Muscle of arm (tissue), 12 donors: ENCODE results near the gene RECK. TPM values are rescaled to one million over a fixed set of nuclear protein-coding genes. Genes with fewer than 3 reads are reported as not detected.
"Not testable (repeated sequence)": the region's sequence is repeated elsewhere in the genome, so short reads cannot be mapped to it uniquely, and the experiment has no call there.

Source experiments
- DNase-seq: peaks from one replicate; pipeline ENCODE4 v3.0.0-alpha.2; 2013
- polyA plus RNA-seq, 12 donors: library from polyadenylated mRNA; unstranded; fragments of 120-200 nt; gene quantifications; one replicate each; pipeline ENCODE4 v1.2.1, GENCODE V29; 2013; ENCODE audit not compliant: insufficient read length in 12 of 12

RECK gene
- polyA plus RNA-seq, 12 donors, result 21.7 to 62.1 (median 29.2) TPM; not detected in 1

DNA sequence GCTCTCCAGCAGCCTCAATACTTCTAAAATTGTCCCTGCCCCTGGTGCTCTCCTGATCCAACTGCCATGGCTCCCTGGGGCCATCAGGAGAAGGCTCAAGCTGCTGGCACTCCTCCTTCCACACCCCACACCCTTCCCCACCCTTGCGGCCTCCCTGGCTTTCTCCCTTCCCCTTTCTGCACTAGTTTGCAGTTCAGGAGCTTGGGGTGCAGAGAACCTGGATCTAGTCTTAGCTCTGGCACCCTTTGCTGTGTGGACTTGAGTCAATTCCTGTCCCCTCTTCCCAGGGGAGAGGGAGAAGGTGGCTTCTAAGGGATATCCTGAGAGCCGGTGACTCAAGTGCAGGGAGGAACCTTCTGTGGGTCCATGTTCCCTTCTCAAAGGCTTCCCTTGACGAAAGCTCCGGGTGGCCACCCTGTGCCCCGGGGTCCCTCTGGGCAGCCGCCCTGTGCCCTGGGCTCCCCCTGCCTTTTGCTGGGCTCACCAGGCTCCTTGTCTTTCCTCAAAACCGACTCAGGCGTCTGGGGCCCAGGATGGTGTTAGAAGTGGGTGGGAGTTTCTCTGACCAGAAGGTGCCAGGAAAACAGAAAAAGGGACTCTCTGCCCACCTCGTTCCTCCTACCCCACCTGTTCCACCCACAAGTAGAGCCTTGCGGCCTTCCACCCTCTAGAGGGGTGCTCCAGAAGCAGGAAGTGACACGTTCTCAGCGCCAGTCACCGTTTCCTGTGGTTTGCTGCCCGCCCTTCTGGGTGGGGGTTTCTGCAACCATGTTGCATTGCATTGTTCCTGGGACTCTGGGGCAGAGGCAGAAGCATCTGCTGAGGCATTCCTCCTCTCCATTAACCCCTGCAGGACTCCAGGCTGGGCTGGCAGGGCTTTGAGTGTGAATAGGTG is 114.8 kb downstream of the RECK start:
- no peak for DNase-seq

DNA sequence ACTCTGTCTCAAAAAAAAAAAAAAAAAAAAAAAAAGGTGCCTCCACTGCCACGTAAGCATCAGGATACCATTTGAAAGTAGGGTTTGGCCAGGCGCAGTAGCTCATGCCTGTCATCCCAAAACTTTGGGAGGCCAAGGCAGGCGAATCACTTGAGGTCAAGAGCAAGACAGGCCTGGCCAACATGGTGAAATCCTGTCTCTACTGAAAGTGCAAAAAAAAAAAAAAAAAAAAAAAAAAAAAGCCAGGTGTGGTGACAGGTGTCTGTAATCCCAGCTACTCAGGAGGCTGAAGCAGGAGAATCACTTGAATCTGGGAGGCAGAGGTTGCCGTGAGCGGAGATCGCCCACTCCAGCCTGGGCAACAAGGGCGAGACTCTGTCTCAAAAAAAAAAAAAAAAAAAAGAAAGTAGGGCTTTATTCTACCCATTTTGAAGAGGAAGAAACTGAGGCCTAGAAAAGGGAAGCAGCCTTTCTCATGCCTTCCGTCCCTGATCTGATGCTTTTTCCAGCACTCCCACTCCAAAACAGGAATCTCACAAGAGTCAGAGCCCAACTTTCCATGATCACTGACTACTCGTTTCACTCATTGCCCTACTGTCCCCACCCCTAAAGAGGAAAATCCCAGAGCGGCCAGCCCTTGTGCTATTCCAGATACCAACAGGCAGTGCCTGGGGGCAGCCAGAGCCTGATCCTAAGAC is 116.2 kb downstream of the RECK start:
- DNase-seq, result no peak

DNA sequence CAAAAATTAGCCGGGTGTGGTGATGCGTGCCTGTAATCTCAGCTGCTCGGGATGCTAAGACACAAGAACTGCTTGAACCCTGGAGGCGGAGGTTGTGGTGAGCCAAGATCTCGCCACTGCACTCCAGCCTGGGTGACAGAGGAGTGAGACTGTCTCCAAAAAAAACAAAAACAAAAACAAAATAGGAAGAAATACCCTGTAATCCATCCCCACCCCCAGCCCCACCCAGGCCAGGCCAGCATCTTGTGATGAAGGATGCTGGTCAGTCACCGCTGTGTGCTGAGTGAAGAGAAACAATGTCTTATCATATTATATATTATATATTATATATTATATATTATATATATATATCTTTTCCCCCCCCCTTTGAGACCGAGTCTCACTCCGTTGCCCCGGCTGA is 117.0 kb downstream of the RECK start:
- no peak for DNase-seq

DNA sequence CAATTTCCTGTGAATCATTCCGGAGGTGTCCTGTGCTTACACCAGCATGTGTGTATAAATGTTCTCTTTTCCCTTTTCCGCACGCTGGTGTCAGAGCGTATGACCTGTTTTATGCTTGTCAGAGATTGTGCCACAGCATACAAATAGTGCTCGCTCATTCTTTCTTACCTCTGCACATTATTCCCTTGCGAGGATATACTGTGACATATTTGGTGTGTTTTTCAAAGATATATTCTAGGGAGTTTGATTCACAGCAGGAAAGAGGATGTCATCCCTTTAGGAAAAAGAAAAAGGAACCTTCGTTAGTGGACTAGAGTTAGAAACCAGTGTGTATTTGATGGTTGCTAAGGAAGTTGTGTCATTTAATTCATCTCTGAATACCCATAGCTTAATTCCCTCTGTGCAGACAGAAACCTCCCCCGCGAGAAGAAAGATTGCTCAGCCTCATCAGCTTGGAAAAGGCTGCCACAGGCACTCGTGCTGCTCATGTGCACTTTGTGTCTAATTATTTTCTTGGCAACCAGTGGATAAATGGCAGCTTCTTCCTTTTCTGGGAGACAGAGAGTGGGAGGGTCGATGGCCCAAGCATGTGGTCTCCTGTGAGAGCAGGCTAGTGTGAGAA is 117.7 kb downstream of the RECK start:
- peak; percentile 70 for DNase-seq

DNA sequence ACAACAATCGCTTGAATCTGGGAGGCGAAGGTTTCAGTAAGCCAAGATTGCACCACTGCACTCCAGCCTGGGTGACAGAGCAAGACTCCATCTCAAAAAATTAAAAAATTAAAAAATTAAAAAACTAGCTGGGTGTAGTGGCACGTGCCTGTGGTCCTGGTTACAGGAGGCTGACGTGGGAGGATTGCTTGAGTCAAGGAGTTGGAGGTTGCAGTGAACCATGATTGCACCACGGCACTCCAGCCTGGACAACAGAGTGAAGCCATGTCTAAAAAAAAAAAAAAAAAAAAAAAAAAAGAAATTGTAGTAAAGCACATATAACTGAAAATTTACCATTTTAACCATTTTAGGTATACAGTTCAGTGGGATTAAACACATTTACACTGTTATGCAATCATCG is 119.4 kb downstream of the RECK start:
- DNase-seq, result no peak

DNA sequence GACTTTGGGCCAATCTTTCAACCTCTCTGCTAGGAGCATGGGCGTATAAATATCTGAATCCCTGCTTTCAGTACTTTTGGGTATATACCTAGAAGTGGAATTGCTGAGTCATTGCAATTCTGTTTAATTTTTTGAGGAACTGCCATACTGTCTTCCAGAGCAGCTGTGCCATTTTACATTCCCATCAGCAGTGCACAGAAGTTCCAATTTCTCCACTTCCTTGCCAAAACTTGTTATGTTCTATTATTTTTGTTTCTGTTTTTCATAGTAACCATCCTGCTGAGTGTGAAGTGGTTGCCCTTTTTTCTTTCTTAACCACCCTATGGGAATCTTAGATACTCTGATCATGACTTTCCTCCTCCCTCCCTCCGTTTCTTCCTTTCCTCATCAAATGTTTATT is 121.4 kb downstream of the RECK start:
- DNase-seq, result no peak

DNA sequence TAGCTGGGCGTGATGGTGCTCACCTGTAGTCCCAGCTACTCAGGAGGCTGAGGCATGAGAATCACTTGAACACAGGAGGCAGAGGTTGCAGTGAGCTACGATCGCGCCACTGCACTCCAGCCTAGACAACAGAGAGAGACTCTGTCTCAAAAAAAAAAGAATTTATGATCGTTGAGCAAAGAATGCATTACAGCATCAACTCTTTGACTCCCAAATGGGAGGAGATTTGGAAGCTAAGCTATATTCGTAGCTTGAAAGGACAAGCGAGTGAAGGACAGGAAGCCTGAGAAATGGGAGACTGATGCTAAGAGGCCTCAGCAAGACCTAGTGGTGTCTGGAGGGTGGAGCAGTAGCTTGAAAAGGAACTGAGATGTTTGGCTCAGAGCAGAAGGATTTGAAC is 122.2 kb downstream of the RECK start:
- DNase-seq, result peak; percentile 87

DNA sequence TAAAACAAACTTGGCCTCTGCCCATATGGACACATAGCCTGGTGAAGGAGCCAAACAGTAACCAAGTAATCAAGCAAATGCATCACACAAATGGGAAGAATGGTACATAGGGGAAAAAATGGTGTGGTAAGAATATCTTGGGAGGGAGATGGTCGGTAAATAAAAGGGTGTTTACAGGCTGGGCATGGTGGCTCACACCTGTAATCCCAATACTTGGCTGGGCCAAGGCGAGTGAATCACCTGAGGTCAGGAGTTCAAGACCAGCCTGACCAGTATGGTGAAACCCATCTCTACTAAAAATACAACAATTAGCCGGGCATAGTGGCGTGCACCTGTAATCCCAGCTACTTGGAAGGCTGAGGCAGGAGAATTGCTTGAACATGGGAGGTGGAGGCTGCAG is 122.8 kb downstream of the RECK start:
- not testable (repeated sequence) for DNase-seq

DNA sequence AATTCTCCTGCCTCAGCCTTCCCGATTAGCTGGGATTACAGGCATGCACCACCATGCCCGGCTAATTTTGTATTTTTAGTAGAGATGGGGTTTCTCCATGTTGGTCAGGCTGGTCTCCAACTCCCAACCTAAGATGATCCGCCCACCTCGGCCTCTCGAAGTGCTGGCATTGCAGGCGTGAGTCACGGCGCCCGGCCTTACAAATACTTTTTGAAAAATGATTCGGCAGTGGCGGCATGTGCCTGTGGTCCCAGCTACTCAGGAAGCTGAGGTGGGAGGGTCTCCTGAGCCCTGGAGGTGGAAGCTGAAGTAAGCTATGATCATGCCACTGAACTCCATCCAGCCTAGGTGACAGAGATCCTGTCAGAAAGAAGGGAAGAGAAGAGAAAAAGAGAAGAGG is 123.4 kb downstream of the RECK start:
- DNase-seq, result not testable (repeated sequence)

DNA sequence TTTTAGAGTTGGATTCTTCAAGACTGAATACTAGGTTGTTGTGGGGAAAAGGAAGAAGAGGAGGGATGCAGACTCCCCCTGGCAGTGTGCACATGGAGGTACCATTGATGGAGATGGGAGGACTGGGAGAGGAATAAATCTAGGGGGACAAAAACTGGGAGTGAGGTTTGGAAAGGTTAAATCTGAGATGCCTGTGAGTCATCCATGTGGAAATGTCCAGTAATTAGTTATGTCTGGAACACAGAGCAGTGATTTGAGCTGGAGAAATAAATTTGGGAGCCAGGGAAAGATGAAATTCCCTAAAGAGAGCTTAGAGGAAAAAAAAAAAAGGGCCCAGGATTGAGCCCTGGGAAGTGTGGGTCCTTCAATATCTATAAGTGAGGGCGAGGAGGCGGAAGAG is 124.5 kb downstream of the RECK start:
- no peak for DNase-seq

DNA sequence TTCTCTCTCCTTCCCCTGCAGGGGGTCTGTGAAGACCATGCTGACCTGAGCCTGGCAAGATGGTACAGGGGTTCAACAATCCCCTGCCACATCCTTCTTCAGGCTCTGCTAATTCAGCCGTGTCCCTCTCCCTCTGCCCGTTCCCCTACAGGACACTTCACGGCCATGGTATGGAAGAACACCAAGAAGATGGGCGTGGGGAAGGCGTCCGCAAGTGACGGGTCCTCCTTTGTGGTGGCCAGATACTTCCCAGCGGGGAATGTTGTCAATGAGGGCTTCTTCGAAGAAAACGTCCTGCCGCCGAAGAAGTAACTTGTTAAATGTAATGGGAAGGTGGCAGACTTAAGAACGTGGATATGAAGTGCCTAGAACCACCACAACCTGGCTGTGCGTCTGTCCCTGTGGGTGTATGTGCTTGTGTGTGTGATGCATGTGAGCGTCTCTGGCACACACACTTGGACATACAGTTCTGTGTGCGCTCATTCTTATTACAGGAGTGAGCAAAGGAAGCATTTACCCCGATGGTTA is 125.6 kb downstream of the RECK start:
- no peak for DNase-seq

DNA sequence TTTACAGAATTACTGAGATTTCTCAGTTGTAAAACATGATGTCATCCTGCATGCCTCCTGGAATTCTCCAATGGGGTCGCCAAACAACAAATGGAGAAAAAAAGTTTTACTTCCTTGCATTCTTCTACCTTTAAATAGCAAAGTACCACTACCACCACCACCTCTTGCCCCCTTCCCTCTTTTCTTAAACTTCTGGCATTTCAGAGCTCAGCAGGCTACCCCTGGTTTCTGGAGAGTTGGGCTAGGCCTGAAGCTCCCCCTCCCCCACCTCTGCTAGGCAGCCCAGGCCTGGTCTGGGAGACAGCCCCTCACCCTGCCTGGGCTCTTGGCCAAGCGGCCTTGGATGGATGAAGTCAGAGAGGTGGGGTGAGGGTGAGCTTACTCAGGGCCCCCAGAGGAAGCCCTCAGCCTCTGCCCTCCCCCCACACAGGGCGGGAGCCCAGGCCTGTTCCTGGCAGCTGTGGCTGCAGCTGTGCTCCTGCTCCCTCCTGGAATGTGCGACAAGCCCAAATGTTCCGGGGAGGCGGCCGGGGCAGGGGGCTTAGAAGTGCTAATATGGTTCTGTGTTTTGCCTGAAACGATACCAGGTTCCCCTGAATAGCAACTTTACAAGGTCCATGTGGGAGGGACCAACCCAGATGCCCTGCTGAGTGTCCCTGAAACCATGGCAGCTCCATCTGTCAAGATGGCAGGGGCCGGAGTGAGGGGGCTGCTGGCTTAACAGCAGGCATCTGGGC is 126.5 kb downstream of the RECK start:
- DNase-seq, result peak; percentile 94

DNA sequence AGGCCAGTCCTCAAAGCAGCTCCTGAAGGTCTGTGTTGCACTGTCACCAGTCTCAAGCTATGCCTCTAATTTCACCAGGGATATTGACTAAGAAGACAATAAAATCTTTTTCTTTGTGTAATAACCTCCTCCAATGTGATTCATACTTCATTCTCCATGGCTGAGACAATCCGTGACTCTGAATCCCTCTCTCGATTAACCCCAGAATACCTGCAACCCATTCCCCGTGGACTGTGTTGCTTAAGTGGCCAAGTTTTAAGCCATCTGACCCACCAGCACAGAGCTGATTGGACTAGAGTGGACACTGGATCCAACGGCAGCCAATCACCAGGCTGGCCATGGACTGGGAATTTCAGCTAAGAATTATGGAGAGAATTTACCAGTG is 127.1 kb downstream of the RECK start:
- no peak for DNase-seq

DNA sequence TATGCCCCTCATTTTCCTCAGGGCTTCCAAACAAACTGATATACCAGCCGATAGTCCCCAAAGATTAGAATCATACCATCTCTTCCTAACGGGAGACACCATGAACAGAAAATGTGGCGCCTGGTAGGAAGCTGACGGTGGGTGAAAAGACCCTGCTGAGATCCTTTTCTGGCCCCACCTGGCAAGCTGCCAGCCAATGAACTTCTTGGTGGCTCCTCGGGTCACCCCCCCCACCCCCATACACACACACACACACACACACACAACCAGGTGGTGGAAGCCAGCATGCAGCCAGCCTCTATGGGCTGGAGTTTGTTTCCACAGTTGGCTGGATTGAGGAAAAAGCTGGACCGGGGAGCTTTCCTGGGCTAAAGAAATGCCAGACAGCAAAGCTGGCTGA is 127.7 kb downstream of the RECK start:
- no peak for DNase-seq

DNA sequence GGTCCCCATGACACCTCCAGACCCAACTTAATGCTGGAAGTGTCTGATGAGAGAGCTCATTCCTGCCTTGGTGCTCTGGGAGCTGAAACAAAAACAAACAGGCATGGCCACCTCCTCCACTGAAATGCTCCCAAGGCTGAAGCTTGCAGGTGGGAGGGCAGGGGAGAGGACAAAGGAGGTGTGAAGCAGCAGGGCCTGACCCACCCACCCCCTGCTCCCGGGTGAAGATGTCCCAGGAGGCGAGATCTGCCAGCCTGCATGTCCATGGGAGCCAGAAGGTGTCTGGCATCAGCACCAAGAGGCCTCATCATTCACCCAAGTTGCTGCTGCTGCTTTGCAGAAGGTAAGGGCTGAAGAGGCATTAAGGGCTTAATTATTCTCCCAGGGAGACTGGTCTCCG is 128.3 kb downstream of the RECK start:
- no peak for DNase-seq

DNA sequence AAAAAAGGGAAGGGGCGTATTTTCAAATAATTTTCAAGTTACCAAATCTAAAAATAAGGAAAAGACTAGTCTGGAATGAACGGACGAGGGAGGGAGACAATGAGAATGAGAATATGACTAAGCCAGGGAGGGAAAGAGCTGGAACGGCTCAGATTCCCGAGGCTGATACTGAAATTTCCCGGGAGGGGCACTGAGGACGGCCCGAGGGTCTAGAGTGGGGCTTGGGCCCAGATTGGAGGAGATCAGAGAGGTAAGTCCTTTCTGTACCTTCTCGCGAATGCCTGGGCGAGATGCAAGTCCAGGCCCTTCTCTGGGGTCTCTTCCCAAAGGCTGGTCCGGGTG is 129.1 kb downstream of the RECK start:
- peak; percentile 69 for DNase-seq

DNA sequence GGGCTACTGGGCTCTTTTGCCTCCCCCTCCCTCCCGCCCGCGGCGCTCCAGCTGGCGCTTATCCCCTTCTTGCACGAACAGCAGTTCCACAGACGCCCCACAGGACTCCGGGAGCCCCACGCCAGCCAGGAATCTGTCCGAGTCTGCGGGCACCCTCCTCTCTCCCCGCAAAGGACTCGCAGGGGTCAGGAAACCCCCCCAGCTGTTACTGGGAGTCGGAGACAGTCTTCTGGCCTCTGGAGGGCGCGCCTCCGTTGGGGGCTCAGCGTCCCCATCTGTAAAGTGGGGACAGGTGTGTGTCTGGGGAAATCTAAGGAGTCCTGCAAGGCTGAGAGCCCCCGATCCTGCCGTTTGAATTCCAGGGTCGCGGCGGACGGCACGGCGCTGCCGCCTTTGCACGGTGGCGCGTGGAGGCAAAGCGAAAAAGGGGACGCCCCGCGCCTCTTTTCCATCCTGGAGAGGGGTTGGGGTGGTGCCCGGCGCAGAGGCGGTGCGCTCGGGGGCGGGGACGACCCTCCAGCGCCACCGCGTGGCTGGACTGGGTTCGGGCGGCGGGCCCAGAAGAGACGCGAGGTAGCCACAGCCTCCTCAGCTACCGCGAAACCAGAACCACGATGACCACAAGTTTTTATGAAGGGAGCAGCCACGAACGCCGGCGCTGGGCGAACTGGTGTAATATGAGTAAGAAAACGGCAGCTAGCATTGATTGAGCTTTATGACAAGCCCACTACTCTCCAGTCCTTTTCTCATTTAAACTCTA is 129.6 kb downstream of the RECK start:
- peak; percentile 91 for DNase-seq

DNA sequence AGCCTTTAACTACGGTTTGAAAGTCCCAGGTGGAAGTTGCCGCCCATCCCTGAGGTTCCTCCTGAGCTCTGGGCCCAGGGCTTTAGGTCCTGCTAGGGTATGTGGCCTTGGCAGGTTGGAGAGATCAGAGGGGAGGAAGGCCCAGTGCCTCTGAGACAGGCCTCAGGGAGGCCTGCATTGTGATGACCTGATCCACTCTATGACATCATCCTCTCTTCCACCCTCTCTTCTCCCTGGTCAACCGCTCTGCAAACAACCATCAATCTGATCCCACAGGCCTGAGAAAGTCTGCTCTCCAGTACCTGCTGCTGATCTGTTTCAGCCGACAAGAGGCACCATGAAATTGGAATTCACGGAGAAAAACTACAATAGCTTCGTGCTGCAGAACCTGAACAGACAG is 132.5 kb downstream of the RECK start, which contains the start of gene CCIN:
Gene CCIN (plus strand): TSS at position 223 of the 400 bp plus-strand sequence. CDS start 115 bp downstream, at position 338.
- no peak for DNase-seq

DNA sequence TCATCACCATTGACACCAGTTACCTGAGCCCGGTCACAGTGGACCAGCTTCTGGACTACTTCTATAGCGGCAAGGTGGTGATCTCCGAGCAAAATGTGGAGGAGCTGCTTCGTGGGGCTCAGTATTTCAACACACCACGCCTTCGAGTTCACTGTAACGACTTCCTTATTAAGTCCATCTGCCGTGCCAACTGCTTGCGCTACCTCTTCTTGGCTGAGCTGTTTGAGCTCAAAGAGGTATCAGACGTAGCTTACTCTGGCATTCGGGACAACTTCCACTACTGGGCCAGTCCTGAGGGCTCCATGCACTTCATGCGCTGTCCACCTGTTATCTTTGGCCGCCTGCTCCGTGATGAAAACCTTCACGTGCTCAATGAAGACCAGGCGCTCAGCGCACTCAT is 133.0 kb downstream of the RECK start:
- DNase-seq, result no peak

DNA sequence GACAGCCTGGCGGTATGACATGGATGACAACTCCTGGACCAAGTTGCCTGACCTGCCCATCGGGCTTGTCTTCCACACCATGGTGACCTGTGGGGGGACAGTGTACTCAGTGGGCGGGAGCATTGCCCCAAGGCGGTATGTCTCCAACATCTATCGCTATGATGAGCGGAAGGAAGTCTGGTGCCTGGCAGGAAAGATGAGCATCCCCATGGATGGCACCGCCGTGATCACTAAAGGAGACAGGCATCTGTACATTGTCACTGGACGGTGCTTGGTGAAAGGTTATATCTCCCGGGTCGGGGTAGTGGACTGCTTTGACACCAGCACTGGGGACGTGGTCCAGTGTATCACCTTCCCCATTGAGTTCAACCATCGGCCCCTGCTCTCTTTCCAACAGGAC is 133.8 kb downstream of the RECK start:
- DNase-seq, result no peak

DNA sequence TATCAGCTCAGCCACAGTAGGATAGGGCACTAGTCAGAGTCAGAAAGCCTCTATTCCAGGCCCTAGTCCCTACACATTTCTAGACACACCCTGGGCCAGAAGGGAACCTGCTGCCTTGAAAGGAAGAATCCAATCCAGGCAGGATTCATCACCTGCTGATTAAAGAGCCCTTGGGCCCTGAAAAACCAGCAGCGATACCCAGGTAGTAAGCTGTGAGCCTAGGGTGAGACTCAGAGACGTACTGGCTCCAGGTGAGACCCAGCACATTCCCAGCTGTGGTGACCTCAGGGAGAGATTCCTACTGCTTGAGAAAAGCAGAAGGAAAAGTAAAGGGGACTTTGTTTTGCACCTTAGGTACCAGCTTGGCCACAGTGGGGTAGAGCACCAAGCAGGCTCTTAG is 137.1 kb downstream of the RECK start:
- DNase-seq, result no peak
